A549 (cell line): ENCODE results near the gene CLEC16A. TPM values are rescaled to one million over a fixed set of nuclear protein-coding genes. Genes with fewer than 3 reads are reported as not detected.

Experiments
- ATAC-seq, 2 experiments: fragments of 200-7000 bp in 1 of 2; fragments of >200 bp in 1 of 2; cut with Nextera tagmentation in 1 of 2; cut with Tn5 transposase in 1 of 2; 3 replicates each; pipeline versions ENCODE4 v1.8.0 to v1.9.1; 2018 to 2020; ENCODE audit warnings: mild to moderate bottlenecking in 1 of 2, moderate library complexity in 1 of 2
- CTCF ChIA-PET: fragments of 300-600 bp; sonication (Branson Sonifier 250); formaldehyde crosslinking; extraction: SDS; loops from one replicate; lab custom pipeline; 2021; ENCODE audit warnings: antibody characterized with exemption, inconsistent platforms; lab: Yijun Ruan, JAX
- POLR2A ChIA-PET: fragments of 350-600 bp; formaldehyde crosslinking; extraction: SDS; loops from one replicate; lab custom pipeline; 2021; ENCODE audit warnings: antibody characterized with exemption, inconsistent platforms; lab: Yijun Ruan, JAX
- DNase-seq, 2 experiments: peaks; one replicate each; pipeline versions ENCODE4 v3.0.0 to v3.0.0-alpha.2; 2011 to 2016; ENCODE audit warnings: low read depth in 1 of 2, low spot score in 1 of 2
- FAIRE-seq: peaks from 2 replicates; lab custom pipeline; 2011; peaks lifted over from hg19 to GRCh38; lab: Jason Lieb, UNC
- H3K27ac ChIP-seq, 2 experiments: fragments of >200 bp; sonication (Bioruptor Twin); formaldehyde crosslinking; 3 replicates each; pipeline ENCODE4 v1.5.1; 2016 to 2017
- H3K4me1 ChIP-seq: fragments of >200 bp; sonication (Bioruptor Twin); formaldehyde crosslinking; 3 replicates; pipeline ENCODE4 v1.6.1; 2016
- H3K4me2 ChIP-seq: fragments of >200 bp; sonication (Bioruptor Twin); formaldehyde crosslinking; 3 replicates; pipeline ENCODE4 v1.6.1; 2016
- H3K4me3 ChIP-seq: fragments of >200 bp; sonication (Bioruptor Twin); formaldehyde crosslinking; 3 replicates; pipeline ENCODE4 v1.5.1; 2016
- H3K9me3 ChIP-seq: fragments of >200 bp; sonication (Bioruptor Twin); formaldehyde crosslinking; 3 replicates; pipeline ENCODE4 v1.6.1; 2016
- CEBPB ChIP-seq, 2 experiments: fragments of >200 bp in 1 of 2; sonication (Bioruptor Twin) in 1 of 2; formaldehyde crosslinking in 1 of 2; IDR thresholded peaks; 2 replicates each; pipeline ENCODE4 v1.6.1; 2012 to 2016
- CHD4 ChIP-seq: fragments of 200-600 bp; sonication (generic); IDR thresholded peaks from 2 replicates; pipeline ENCODE4 v1.6.1; 2016; ENCODE audit warnings: antibody characterized with exemption, mild to moderate bottlenecking, borderline replicate concordance
- EHF ChIP-seq: fragments of 250-450 bp; sonication (Bioruptor Pico); IDR thresholded peaks from 2 replicates; pipeline ENCODE4 v1.5.0; 2020; ENCODE audit warnings: mild to moderate bottlenecking
- EHMT2 ChIP-seq: fragments of 200-600 bp; sonication (generic); IDR thresholded peaks from 2 replicates; pipeline ENCODE4 v1.6.1; 2016; ENCODE audit warnings: antibody characterized with exemption, low read depth, mild to moderate bottlenecking, moderate library complexity
- EP300 ChIP-seq, 2 experiments: fragments of >200 bp; sonication (Bioruptor Twin); formaldehyde crosslinking; IDR thresholded peaks; 2 replicates in 1 of 2; 3 replicates in 1 of 2; pipeline ENCODE4 v1.6.1; 2016 to 2017
- FOSL2 ChIP-seq, 2 experiments: fragments of 450-650 bp in 1 of 2; fragments of >200 bp in 1 of 2; sonication (Bioruptor Twin) in 1 of 2; formaldehyde crosslinking; IDR thresholded peaks; 2 replicates each; pipeline versions ENCODE4 v1.5.0 to v1.6.1; 2016 to 2020; ENCODE audit warnings: mild to moderate bottlenecking in 1 of 2, moderate library complexity in 1 of 2
- FOXS1 ChIP-seq: fragments of 250-450 bp; sonication (Bioruptor Pico); IDR thresholded peaks from 2 replicates; pipeline ENCODE4 v1.5.0; 2020; ENCODE audit warnings: mild to moderate bottlenecking, moderate library complexity
- HDAC2 ChIP-seq: fragments of 200-600 bp; sonication (generic); IDR thresholded peaks from 2 replicates; pipeline ENCODE4 v1.6.1; 2016
- HES2 ChIP-seq: fragments of >200 bp; sonication (Bioruptor Twin); formaldehyde crosslinking; IDR thresholded peaks from 2 replicates; pipeline ENCODE4 v1.6.1; 2016
- HMGXB4 ChIP-seq: fragments of 250-450 bp; sonication (Bioruptor Pico); IDR thresholded peaks from 2 replicates; pipeline ENCODE4 v1.5.0; 2021; ENCODE audit warnings: mild to moderate bottlenecking, moderate library complexity, borderline replicate concordance
- JUN ChIP-seq, 2 experiments: fragments of >200 bp; sonication (Bioruptor Twin); formaldehyde crosslinking; IDR thresholded peaks; 2 replicates in 1 of 2; 3 replicates in 1 of 2; pipeline ENCODE4 v1.6.1; 2016 to 2017
- KDM1A ChIP-seq: fragments of 200-600 bp; sonication (generic); IDR thresholded peaks from 2 replicates; pipeline ENCODE4 v1.6.1; 2016; ENCODE audit warnings: low read depth, mild to moderate bottlenecking
- MAFK ChIP-seq: fragments of 450-650 bp; IDR thresholded peaks from 2 replicates; pipeline ENCODE4 v1.6.1; 2014; ENCODE audit not compliant: partially characterized antibody
- NPAS2 ChIP-seq: fragments of 250-450 bp; sonication (Bioruptor Pico); IDR thresholded peaks from 2 replicates; pipeline ENCODE4 v1.8.0; 2022; ENCODE audit warnings: mild to moderate bottlenecking, moderate library complexity, borderline replicate concordance
- POLR2AphosphoS2 ChIP-seq: conservative IDR thresholded peaks from 2 replicates; pipeline ENCODE4 v1.6.1; 2012; ENCODE audit warnings: low read length, improper control_type of control experiment, inconsistent platforms
- REST ChIP-seq: fragments of 200-600 bp; sonication (generic); IDR thresholded peaks from 2 replicates; pipeline ENCODE4 v1.6.1; 2016; ENCODE audit warnings: antibody characterized with exemption, mild to moderate bottlenecking, moderate library complexity
- RNF2 ChIP-seq: fragments of 200-600 bp; sonication (generic); IDR thresholded peaks from 2 replicates; pipeline ENCODE4 v1.6.1; 2016; ENCODE audit warnings: low read depth, mild to moderate bottlenecking, antibody characterized with exemption, moderate library complexity, borderline replicate concordance
- SMC3 ChIP-seq: fragments of >200 bp; sonication (Bioruptor Twin); formaldehyde crosslinking; IDR thresholded peaks from 3 replicates; pipeline ENCODE4 v1.6.1; 2018; ENCODE audit warnings: inconsistent platforms
- SREBF2 ChIP-seq: fragments of 450-650 bp; IDR thresholded peaks from 2 replicates; pipeline ENCODE4 v1.6.1; 2014; ENCODE audit warnings: mild to moderate bottlenecking, moderate library complexity
- TFCP2L1 ChIP-seq: fragments of 250-450 bp; sonication (Bioruptor Pico); IDR thresholded peaks from 2 replicates; pipeline ENCODE4 v1.5.0; 2021; ENCODE audit warnings: mild to moderate bottlenecking
- USF2 ChIP-seq: fragments of 450-650 bp; IDR thresholded peaks from 2 replicates; pipeline ENCODE4 v1.6.1; 2014; ENCODE audit warnings: antibody characterized with exemption
- ZC3H11A ChIP-seq: fragments of 450-650 bp; IDR thresholded peaks from 2 replicates; pipeline ENCODE4 v1.6.1; 2014; ENCODE audit warnings: antibody characterized with exemption, mild to moderate bottlenecking
- ZFP36 ChIP-seq: fragments of 450-650 bp; IDR thresholded peaks from 2 replicates; pipeline ENCODE4 v1.6.1; 2014; ENCODE audit warnings: borderline replicate concordance; ENCODE audit not compliant: partially characterized antibody
- ZNF302 ChIP-seq: fragments of 250-450 bp; sonication (Bioruptor Pico); IDR thresholded peaks from 2 replicates; pipeline ENCODE4 v1.9.0; 2021; ENCODE audit warnings: inconsistent platforms, mild to moderate bottlenecking, moderate library complexity
- WGBS: methylation state at CpG from one replicate; pipeline ENCODE4 v1.1.6; 2017; ENCODE audit errors: missing lambda C conversion rate; 5-methylcytosine and 5-hydroxymethylcytosine counted together
- polyA plus RNA-seq, 4 experiments: library from polyadenylated mRNA; depleted of rRNA in 3 of 4; stranded (reverse); fragments of >200 nt; fragmentation: RNase III in 1 of 4; extraction: RNeasy Plus Mini Kit Qiagen cat#74134 plus additional on column Dnase treatment in 1 of 4; gene quantifications; 2 replicates in 3 of 4; 3 replicates in 1 of 4; pipeline ENCODE4 v1.2.3, GENCODE V29; 2011 to 2017

Gene CLEC16A
- polyA plus RNA-seq, 2 of the 4 experiments (the other 2 are of a cell fraction) = 8.3 to 10.4 TPM

GRCh38 chr16:10933865-10934264, 10.5 kb upstream of the CLEC16A start:
- 97% methylated on average over 8 of the region's 8 CpGs for WGBS
- DNase-seq (no peak), FAIRE-seq (no peak), ATAC-seq (no peak)
- H3K4me3 ChIP-seq = no peak overlapping the region
- no peak overlapping the region for H3K4me2 ChIP-seq
- no peak overlapping the region for H3K27ac ChIP-seq
- ChIA-PET CTCF (interaction anchor here (0.9 to 1.4 kb wide), 3 partner anchors 15 to 30 kb away, joined by 3 to 6 read pairs (median 4); no protein-coding TSS in a partner anchor), POLR2A (no interaction called here)
- no peaks in the 10 kb centered on the region for H3K4me1 ChIP-seq
- TF ChIP-seq SMC3 (no peak), FOXS1 (CRISPR knock-in tag) (no peak), ZNF302 (CRISPR knock-in tag) (no peak), HMGXB4 (CRISPR knock-in tag) (no peak), HDAC2 (no peak), CHD4 (no peak), NPAS2 (no peak), ZC3H11A (no peak), RNF2 (no peak), FOSL2 (IDR thresholded peaks at IDR 0.05) (no peak), FOSL2 (CRISPR knock-in tag; IDR thresholded peaks at IDR 0.05) (no peak), HES2 (no peak), CEBPB (IDR thresholded peaks at IDR 0.05) (no peak), EP300 (IDR thresholded peaks at IDR 0.05) (no peak), SREBF2 (no peak), EHF (CRISPR knock-in tag) (no peak), ZFP36 (no peak), POLR2AphosphoS2 (no peak)
- no peaks in the 10 kb centered on the region for H3K9me3 ChIP-seq

- CTCF ChIA-PET = interaction anchor here (0.9 to 1.4 kb wide), 3 partner anchors 16 to 30 kb away, joined by 3 to 6 read pairs (median 4); no protein-coding TSS in a partner anchor
- H3K4me2 ChIP-seq = no peak overlapping the region
- H3K27ac ChIP-seq = no peak overlapping the region
- FAIRE-seq = no peak
- no peak for ATAC-seq
- no peak for TF ChIP-seq MAFK
- no peak for TF ChIP-seq SREBF2
- TF ChIP-seq FOSL2 (IDR thresholded peaks at IDR 0.05) = no peak
- peak; percentile 54; the same call in 1 of the 2 replicates for TF ChIP-seq FOSL2 (CRISPR knock-in tag; IDR thresholded peaks at IDR 0.05)
- TF ChIP-seq KDM1A = no peak
- TF ChIP-seq JUN (IDR thresholded peaks at IDR 0.05) = no peak
- H3K4me1 ChIP-seq = no peaks in the 10 kb centered on the region
- POLR2A ChIA-PET = no interaction called here
- DNase-seq = no peak
- WGBS = 88% methylated on average over 13 of the region's 13 CpGs
- H3K9me3 ChIP-seq = no peaks in the 10 kb centered on the region
- no peak overlapping the region for H3K4me3 ChIP-seq
Observed at GRCh38 chr16:10934325-10935107, 9.8 kb upstream of the CLEC16A start.

GRCh38 chr16:10935226-10935915, 9.0 kb upstream of the CLEC16A start:
- FAIRE-seq (no peak), ATAC-seq (no peak), DNase-seq (no peak)
- Histone ChIP-seq H3K4me3 (no peak overlapping the region), H3K9me3 (no peaks in the 10 kb centered on the region), H3K4me1 (peaks cover 5% of the 10 kb centered on the region; the same call in 2 of the 3 replicates), H3K27ac (no peak overlapping the region), H3K4me2 (no peak overlapping the region)
- POLR2A ChIA-PET = no interaction called here
- CTCF ChIA-PET = interaction anchor here (0.6 to 1.4 kb wide), 2 partner anchors 17 to 47 kb away, joined by 4 to 6 read pairs; no protein-coding TSS in a partner anchor
- 80% methylated on average over 7 of the region's 7 CpGs for WGBS
- TF ChIP-seq TFCP2L1 (CRISPR knock-in tag) = no peak
- no peak for TF ChIP-seq USF2
- no peak for TF ChIP-seq POLR2AphosphoS2
- TF ChIP-seq CEBPB (IDR thresholded peaks at IDR 0.05) = no peak
- no peak for TF ChIP-seq RNF2
- no peak for TF ChIP-seq EHMT2
- TF ChIP-seq REST = no peak
